ENCODE measurements around the gene PCYOX1L. TPM values are rescaled to one million over a fixed set of nuclear protein-coding genes. Genes with fewer than 3 reads are reported as not detected.

PCYOX1L gene
- total and polyA plus RNA-seq, 2 experiments from 2014 or later = 6.7 to 14.7 TPM

DNA sequence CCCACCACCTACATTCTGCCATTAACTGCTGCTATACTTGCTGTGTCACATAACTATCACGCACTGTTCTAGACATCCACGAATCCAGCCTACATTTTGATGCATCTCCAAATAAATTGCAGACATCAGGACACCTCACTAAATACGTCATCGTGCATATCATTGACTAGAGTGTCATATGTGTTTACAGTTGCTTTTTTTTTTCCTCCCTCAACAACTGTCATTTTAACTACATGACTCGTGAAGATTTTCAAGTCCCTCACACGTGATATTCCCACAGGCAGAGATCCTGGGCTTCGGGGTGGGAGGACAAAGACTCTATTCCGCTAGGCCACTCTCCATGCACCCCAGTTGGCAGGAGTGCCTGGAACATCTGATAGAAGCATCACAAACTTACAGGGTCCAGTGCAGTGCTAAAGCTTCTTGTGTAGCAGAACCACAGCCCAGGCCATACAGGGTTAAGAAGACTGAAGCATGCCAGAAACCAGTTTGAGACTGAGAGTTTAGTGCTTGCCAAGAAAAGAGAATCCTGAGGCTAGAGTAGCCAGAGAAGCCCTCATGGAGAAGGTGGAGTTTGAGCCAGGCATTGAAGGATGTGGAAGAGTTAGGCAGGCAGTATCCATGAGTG lies 1.1 kb downstream of the PCYOX1L start (continued):
- TF ChIP-seq, protein P1, sequence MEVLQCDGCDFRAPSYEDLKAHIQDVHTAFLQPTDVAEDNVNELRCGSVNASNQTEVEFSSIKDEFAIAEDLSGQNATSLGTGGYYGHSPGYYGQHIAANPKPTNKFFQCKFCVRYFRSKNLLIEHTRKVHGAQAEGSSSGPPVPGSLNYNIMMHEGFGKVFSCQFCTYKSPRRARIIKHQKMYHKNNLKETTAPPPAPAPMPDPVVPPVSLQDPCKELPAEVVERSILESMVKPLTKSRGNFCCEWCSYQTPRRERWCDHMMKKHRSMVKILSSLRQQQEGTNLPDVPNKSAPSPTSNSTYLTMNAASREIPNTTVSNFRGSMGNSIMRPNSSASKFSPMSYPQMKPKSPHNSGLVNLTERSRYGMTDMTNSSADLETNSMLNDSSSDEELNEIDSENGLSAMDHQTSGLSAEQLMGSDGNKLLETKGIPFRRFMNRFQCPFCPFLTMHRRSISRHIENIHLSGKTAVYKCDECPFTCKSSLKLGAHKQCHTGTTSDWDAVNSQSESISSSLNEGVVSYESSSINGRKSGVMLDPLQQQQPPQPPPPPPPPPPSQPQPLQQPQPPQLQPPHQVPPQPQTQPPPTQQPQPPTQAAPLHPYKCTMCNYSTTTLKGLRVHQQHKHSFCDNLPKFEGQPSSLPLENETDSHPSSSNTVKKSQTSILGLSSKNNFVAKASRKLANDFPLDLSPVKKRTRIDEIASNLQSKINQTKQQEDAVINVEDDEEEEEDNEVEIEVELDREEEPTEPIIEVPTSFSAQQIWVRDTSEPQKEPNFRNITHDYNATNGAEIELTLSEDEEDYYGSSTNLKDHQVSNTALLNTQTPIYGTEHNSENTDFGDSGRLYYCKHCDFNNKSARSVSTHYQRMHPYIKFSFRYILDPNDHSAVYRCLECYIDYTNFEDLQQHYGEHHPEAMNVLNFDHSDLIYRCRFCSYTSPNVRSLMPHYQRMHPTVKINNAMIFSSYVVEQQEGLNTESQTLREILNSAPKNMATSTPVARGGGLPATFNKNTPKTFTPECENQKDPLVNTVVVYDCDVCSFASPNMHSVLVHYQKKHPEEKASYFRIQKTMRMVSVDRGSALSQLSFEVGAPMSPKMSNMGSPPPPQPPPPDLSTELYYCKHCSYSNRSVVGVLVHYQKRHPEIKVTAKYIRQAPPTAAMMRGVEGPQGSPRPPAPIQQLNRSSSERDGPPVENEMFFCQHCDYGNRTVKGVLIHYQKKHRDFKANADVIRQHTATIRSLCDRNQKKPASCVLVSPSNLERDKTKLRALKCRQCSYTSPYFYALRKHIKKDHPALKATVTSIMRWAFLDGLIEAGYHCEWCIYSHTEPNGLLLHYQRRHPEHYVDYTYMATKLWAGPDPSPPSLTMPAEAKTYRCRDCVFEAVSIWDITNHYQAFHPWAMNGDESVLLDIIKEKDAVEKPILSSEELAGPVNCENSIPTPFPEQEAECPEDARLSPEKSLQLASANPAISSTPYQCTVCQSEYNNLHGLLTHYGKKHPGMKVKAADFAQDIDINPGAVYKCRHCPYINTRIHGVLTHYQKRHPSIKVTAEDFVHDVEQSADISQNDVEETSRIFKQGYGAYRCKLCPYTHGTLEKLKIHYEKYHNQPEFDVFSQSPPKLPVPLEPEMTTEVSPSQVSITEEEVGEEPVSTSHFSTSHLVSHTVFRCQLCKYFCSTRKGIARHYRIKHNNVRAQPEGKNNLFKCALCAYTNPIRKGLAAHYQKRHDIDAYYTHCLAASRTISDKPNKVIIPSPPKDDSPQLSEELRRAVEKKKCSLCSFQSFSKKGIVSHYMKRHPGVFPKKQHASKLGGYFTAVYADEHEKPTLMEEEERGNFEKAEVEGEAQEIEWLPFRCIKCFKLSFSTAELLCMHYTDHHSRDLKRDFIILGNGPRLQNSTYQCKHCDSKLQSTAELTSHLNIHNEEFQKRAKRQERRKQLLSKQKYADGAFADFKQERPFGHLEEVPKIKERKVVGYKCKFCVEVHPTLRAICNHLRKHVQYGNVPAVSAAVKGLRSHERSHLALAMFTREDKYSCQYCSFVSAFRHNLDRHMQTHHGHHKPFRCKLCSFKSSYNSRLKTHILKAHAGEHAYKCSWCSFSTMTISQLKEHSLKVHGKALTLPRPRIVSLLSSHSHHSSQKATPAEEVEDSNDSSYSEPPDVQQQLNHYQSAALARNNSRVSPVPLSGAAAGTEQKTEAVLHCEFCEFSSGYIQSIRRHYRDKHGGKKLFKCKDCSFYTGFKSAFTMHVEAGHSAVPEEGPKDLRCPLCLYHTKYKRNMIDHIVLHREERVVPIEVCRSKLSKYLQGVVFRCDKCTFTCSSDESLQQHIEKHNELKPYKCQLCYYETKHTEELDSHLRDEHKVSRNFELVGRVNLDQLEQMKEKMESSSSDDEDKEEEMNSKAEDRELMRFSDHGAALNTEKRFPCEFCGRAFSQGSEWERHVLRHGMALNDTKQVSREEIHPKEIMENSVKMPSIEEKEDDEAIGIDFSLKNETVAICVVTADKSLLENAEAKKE (CRISPR knock-in tag; IDR thresholded peaks at IDR 0.05) = no peak
- TF ChIP-seq STAT1 (IDR thresholded peaks at IDR 0.05; ENCODE audit: unreplicated experiment) (no peak), ZNF114 (CRISPR knock-in tag; IDR thresholded peaks at IDR 0.05) (no peak), JUNB (IDR thresholded peaks at IDR 0.05; ENCODE audit: unreplicated experiment) (no peak), NANOG (IDR thresholded peaks at IDR 0.05; ENCODE audit: borderline replicate concordance) (no peak), POLR2AphosphoS5 (IDR thresholded peaks at IDR 0.05; ENCODE audit: low read depth) (no peak), REST (IDR thresholded peaks at IDR 0.05; ENCODE audit: unreplicated experiment) (no peak), ZNF331 (CRISPR knock-in tag; IDR thresholded peaks at IDR 0.05; ENCODE audit: low read depth) (no peak)
- TF ChIP-seq, protein P2, sequence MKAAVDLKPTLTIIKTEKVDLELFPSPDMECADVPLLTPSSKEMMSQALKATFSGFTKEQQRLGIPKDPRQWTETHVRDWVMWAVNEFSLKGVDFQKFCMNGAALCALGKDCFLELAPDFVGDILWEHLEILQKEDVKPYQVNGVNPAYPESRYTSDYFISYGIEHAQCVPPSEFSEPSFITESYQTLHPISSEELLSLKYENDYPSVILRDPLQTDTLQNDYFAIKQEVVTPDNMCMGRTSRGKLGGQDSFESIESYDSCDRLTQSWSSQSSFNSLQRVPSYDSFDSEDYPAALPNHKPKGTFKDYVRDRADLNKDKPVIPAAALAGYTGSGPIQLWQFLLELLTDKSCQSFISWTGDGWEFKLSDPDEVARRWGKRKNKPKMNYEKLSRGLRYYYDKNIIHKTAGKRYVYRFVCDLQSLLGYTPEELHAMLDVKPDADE (IDR thresholded peaks at IDR 0.05) = no peak

Measured in GM23338 (cell line).